Loucy (cell line): ENCODE results near the gene TMEM108.

ENCODE experiments used
- CTCF ChIP-seq: fragments of 200-600 bp; sonication (generic); conservative IDR thresholded peaks from 2 replicates; pipeline ENCODE4 v1.5.1; 2014; ENCODE audit warnings: mild to moderate bottlenecking, antibody characterized with exemption, low read length
- EZH2phosphoT487 ChIP-seq: fragments of 200-600 bp; IDR thresholded peaks from 2 replicates; pipeline ENCODE4 v1.6.1; 2018; ENCODE audit warnings: antibody characterized with exemption, mild to moderate bottlenecking, moderate library complexity, borderline replicate concordance

GRCh38 chr3:133295199-133295901, 257.2 kb downstream of the TMEM108 start:
- TF ChIP-seq EZH2phosphoT487 (no peak), CTCF (no peak)
